PC-3 (cell line): ENCODE results near the gene CSF2. TPM values are rescaled to one million over a fixed set of nuclear protein-coding genes. Genes with fewer than 3 reads are reported as not detected.

Experiments used
- ATAC-seq: fragments of 200-7000 bp; cut with Tn5 transposase; 2 replicates; pipeline ENCODE4 v1.9.1; 2020; ENCODE audit warnings: mild to moderate bottlenecking, moderate library complexity
- BruUV-seq: library from RNA; stranded (reverse); fragments of 400-500 nt; replicated peaks from 2 replicates; lab custom pipeline; 2021; lab: Mats Ljungman, UMichigan
- CTCF ChIA-PET: fragments of 300-600 bp; sonication (Branson Sonifier 250); formaldehyde crosslinking; loops from one replicate; lab custom pipeline; 2022; ENCODE audit warnings: antibody characterized with exemption; lab: Charles Lee
- POLR2A ChIA-PET: fragments of 300-600 bp; sonication (Branson Sonifier 250); formaldehyde crosslinking; loops from one replicate; lab custom pipeline; 2022; ENCODE audit warnings: antibody characterized with exemption; ENCODE audit not compliant: unreplicated experiment; lab: Charles Lee
- DNase-seq: peaks from one replicate; pipeline ENCODE4 v3.0.0-alpha.2; 2015
- H2AFZ ChIP-seq: fragments of 300-600 bp; sonication (generic); 2 replicates; pipeline ENCODE4 v1.6.0; 2016; ENCODE audit warnings: antibody characterized with exemption, low read length
- H3F3A ChIP-seq: fragments of 300-600 bp; sonication (generic); one replicate; pipeline ENCODE4 v1.6.0; 2017; ENCODE audit warnings: antibody characterized with exemption, low read length, control low read depth, mild to moderate bottlenecking; ENCODE audit not compliant: unreplicated experiment
- H3K27ac ChIP-seq: fragments of 300-600 bp; sonication (generic); 2 replicates; pipeline ENCODE4 v1.5.1; 2016; ENCODE audit warnings: mild to moderate bottlenecking, low read length
- H3K27me3 ChIP-seq: fragments of 300-600 bp; sonication (generic); 2 replicates; pipeline ENCODE4 v1.6.1; 2016; ENCODE audit warnings: low read length, mixed read lengths
- H3K36me3 ChIP-seq: fragments of 300-600 bp; sonication (generic); 2 replicates; pipeline ENCODE4 v1.6.1; 2016; ENCODE audit warnings: low read depth, mixed run types, low read length, mixed read lengths
- H3K4me1 ChIP-seq: fragments of 300-600 bp; sonication (generic); 2 replicates; pipeline ENCODE4 v1.5.1; 2016; ENCODE audit warnings: low read length; ENCODE audit not compliant: insufficient read depth
- H3K4me2 ChIP-seq: fragments of 300-600 bp; sonication (generic); 2 replicates; pipeline ENCODE4 v1.6.0; 2016; ENCODE audit warnings: low read length
- H3K4me3 ChIP-seq: fragments of 300-600 bp; sonication (generic); 2 replicates; pipeline ENCODE4 v1.5.1; 2016; ENCODE audit warnings: mild to moderate bottlenecking, low read length, mixed read lengths
- H3K79me2 ChIP-seq: fragments of 300-600 bp; sonication (generic); 2 replicates; pipeline ENCODE4 v1.6.1; 2017; ENCODE audit warnings: low read length, mixed read lengths
- H3K9ac ChIP-seq: fragments of 300-600 bp; sonication (generic); 2 replicates; pipeline ENCODE4 v1.6.0; 2016; ENCODE audit warnings: mild to moderate bottlenecking, low read length
- H3K9me2 ChIP-seq: fragments of 300-600 bp; sonication (generic); replicated peaks from 2 replicates; pipeline ENCODE4 v1.6.1; 2016; ENCODE audit warnings: mixed run types, low read length, mixed read lengths
- H3K9me3 ChIP-seq: fragments of 300-600 bp; sonication (generic); 2 replicates; pipeline ENCODE4 v1.6.1; 2016; ENCODE audit warnings: low read length, mixed read lengths
- H4K20me1 ChIP-seq: fragments of 300-600 bp; sonication (generic); 2 replicates; pipeline ENCODE4 v1.6.1; 2016; ENCODE audit warnings: low read length, mixed read lengths
- EZH2 ChIP-seq: fragments of 300-600 bp; sonication (generic); IDR thresholded peaks from one replicate; pipeline ENCODE4 v1.6.1; 2017; ENCODE audit warnings: antibody characterized with exemption, mild to moderate bottlenecking, low read length; ENCODE audit not compliant: unreplicated experiment
- EZH2phosphoT487 ChIP-seq: fragments of 300-600 bp; sonication (generic); IDR thresholded peaks from 2 replicates; pipeline ENCODE4 v1.6.1; 2018; ENCODE audit warnings: mild to moderate bottlenecking, antibody characterized with exemption, low read length, borderline replicate concordance
- intact Hi-C: fragments of 100-400 bp; cut with micrococcal nuclease; formaldehyde crosslinking; loops from 2 replicates; pipeline ENCODE4 v1.9.0; 2023
- total RNA-seq: library from RNA; depleted of rRNA; stranded (reverse); fragments of >200 nt; gene quantifications from 2 replicates; pipeline ENCODE4 v1.2.3, GENCODE V29; 2014
- TF ChIP-seq, protein P1 (sequence below): fragments of 300-600 bp; sonication (generic); conservative IDR thresholded peaks from 2 replicates; pipeline ENCODE4 v1.5.1; 2017; ENCODE audit warnings: antibody characterized with exemption, low read depth, mild to moderate bottlenecking, low read length

CSF2 gene
- total RNA-seq, 1 experiment from 2014 or later = 93.6 TPM

DNA sequence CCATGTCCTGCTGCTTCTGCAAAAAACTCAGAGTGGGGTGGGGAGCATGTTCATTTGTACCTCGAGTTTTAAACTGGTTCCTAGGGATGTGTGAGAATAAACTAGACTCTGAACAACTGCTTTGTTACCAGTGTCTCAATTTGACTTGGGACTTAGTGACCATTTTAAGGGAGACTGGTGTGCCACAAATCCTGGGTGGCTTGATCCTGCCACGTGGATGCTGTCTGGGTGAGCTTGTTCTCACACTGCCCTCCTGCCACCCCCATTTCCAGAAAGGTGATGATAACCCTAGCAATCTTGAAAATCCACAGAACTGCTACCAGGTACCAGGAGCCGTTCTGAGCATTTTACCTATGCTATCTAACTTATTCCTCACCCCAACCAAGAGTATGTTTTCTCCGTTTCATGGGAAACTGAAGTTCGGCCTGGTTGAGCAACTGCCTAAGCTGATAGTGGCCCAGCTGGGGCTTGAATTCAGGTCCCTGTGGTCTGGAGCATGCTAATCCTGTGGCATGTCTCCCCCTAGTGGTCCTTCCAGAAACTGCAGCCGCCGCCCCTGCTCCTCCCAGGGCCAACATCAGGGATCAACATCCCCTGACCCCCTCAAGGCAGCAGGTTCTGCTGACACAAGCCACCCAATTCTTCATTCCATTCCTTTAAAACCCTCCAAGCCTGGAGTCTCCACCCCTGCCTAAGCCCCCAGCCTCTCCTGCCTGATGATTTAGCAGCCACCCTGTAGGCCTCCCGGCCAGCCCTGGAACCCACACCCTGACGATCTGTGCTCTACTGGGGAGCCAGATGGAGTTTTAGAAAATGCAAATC, 10.3 kb upstream of the CSF2 start:
- peak; percentile 49 for ATAC-seq
- no peaks in the 10 kb centered on the region for H4K20me1 ChIP-seq
- DNase-seq = peak; percentile 64
- H3K79me2 ChIP-seq = no peaks in the 10 kb centered on the region
- TF ChIP-seq EZH2 = no peak
- TF ChIP-seq, protein P1, sequence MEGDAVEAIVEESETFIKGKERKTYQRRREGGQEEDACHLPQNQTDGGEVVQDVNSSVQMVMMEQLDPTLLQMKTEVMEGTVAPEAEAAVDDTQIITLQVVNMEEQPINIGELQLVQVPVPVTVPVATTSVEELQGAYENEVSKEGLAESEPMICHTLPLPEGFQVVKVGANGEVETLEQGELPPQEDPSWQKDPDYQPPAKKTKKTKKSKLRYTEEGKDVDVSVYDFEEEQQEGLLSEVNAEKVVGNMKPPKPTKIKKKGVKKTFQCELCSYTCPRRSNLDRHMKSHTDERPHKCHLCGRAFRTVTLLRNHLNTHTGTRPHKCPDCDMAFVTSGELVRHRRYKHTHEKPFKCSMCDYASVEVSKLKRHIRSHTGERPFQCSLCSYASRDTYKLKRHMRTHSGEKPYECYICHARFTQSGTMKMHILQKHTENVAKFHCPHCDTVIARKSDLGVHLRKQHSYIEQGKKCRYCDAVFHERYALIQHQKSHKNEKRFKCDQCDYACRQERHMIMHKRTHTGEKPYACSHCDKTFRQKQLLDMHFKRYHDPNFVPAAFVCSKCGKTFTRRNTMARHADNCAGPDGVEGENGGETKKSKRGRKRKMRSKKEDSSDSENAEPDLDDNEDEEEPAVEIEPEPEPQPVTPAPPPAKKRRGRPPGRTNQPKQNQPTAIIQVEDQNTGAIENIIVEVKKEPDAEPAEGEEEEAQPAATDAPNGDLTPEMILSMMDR = peak; percentile 87
- TF ChIP-seq EZH2phosphoT487 = no peak
- no peak overlapping the region for H3K27ac ChIP-seq
- no peaks in the 10 kb centered on the region for H3K9me2 ChIP-seq
- peaks cover 9% of the 10 kb centered on the region for H3K4me1 ChIP-seq
- no peak overlapping the region for H3K4me3 ChIP-seq
- H3K27me3 ChIP-seq = no peaks in the 10 kb centered on the region
- H3K9me3 ChIP-seq = no peaks in the 10 kb centered on the region
- ChIA-PET CTCF (no interaction called here), POLR2A (no interaction called here)
- H2AFZ ChIP-seq = no peak overlapping the region
- H3K36me3 ChIP-seq = no peaks in the 10 kb centered on the region
- no TSS peak for BruUV-seq
- no peaks in the 10 kb centered on the region for H3F3A ChIP-seq
- intact Hi-C loops = loop anchor here (5.0 kb wide), 1 partner anchor 641 kb away; no protein-coding TSS in a partner anchor
- no peak overlapping the region for H3K9ac ChIP-seq
- H3K4me2 ChIP-seq = no peak overlapping the region

DNA sequence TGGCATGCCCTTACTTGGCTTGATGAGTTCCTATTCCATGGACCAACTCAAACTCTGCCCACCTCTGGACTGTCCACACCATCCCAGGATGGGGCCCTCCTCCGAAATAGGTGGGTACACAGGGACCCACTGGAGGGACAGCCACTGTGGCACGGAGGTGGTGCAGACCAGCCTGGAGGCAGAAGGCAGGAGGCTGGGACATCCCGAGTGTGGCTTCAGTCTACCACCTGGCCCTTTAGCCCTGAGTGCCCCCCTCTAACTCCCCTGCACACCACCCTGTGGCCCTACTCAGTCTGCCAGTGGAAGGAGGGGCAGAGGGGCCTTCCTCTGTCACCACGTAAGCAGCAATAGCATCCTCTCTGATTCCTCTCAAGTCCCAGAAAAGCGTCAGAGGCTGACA, 9.4 kb upstream of the CSF2 start:
- H3K79me2 ChIP-seq = no peaks in the 10 kb centered on the region
- DNase-seq (no peak), ATAC-seq (no peak)
- ChIA-PET CTCF (no interaction called here), POLR2A (no interaction called here)
- no peak overlapping the region for H3K4me3 ChIP-seq
- peaks cover 9% of the 10 kb centered on the region for H3K4me1 ChIP-seq
- TF ChIP-seq, protein P1 = no peak
- TF ChIP-seq EZH2phosphoT487 (no peak), EZH2 (no peak)
- no peaks in the 10 kb centered on the region for H3K27me3 ChIP-seq
- no peak overlapping the region for H3K9ac ChIP-seq
- no peaks in the 10 kb centered on the region for H3K9me3 ChIP-seq
- intact Hi-C loops = loop anchor here (5.0 kb wide), 1 partner anchor 642 kb away; no protein-coding TSS in a partner anchor
- H3F3A ChIP-seq = no peaks in the 10 kb centered on the region
- H2AFZ ChIP-seq = no peak overlapping the region
- H3K27ac ChIP-seq = no peak overlapping the region
- H4K20me1 ChIP-seq = no peaks in the 10 kb centered on the region
- H3K9me2 ChIP-seq = no peaks in the 10 kb centered on the region
- H3K36me3 ChIP-seq = no peaks in the 10 kb centered on the region
- H3K4me2 ChIP-seq = no peak overlapping the region
- BruUV-seq = no TSS peak

DNA sequence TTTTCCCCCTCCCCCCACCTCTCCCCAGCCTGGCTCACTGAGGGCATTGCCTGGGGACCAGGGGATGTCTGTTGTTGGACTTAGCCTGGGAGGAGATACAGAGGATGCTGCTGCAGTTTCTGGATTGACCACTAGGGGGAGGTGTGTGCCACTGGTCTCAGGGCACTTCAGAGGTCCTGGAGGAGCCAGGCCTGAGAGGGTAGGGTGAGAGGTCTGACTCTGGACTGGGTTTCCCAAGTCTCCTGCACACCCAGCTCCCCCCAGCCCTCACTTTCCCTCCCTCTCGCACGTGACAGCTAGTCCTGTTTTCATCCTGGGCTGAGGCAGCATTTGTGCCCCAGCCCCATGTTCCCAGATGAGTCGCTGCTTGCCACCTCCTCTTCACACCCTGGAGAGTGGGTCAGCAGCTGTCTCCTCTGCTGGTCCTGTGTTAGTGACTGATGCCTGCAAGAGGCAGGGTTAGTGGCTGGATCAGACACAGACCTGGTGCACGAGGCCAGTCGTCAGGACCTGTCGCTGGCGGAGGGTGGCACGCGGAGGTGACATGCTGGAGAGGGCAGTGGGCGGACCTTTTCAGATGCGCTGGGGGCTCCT, 8.8 kb upstream of the CSF2 start:
- no peak overlapping the region for H3K27ac ChIP-seq
- intact Hi-C loops = loop anchor here (1.0 to 5.0 kb wide), 3 partner anchors 69 to 643 kb away; no protein-coding TSS in a partner anchor
- H3F3A ChIP-seq = no peaks in the 10 kb centered on the region
- no peaks in the 10 kb centered on the region for H3K79me2 ChIP-seq
- no peaks in the 10 kb centered on the region for H3K27me3 ChIP-seq
- DNase-seq (peak; percentile 84), ATAC-seq (peak; percentile 81)
- BruUV-seq = no TSS peak
- H3K4me3 ChIP-seq = no peak overlapping the region
- H3K9ac ChIP-seq = no peak overlapping the region
- ChIA-PET CTCF (no interaction called here), POLR2A (no interaction called here)
- H3K4me1 ChIP-seq = peaks cover 9% of the 10 kb centered on the region
- no peak overlapping the region for H2AFZ ChIP-seq
- H4K20me1 ChIP-seq = no peaks in the 10 kb centered on the region
- H3K9me2 ChIP-seq = no peaks in the 10 kb centered on the region
- no peaks in the 10 kb centered on the region for H3K9me3 ChIP-seq
- no peaks in the 10 kb centered on the region for H3K36me3 ChIP-seq
- TF ChIP-seq, protein P1 = peak; percentile 83
- no peak for TF ChIP-seq EZH2phosphoT487
- TF ChIP-seq EZH2 = no peak
- H3K4me2 ChIP-seq = no peak overlapping the region
